ENCODE measurements around the gene DDX3X.

Gene DDX3X

GRCh38 chrX:41333744-41334362 is at the start of gene DDX3X (continued):
- peak; percentile 6 for TF ChIP-seq ZSCAN4 (tag by site-specific recombination; IDR thresholded peaks at IDR 0.05)
- TF ChIP-seq ZNF391 (tag by site-specific recombination; IDR thresholded peaks at IDR 0.05; ENCODE audit: borderline replicate concordance, low read depth), result 0 out of 2 replicates have a peak, but pooled peaks have one; percentile 24
- TF ChIP-seq ZNF621 (tag by site-specific recombination; IDR thresholded peaks at IDR 0.05), result no peak
- no peak; the same call in 1 of the 2 replicates for TF ChIP-seq YY1 (tag by site-specific recombination; IDR thresholded peaks at IDR 0.05)
- TF ChIP-seq OVOL3 (tag by site-specific recombination; IDR thresholded peaks at IDR 0.05), result 0 out of 2 replicates have a peak, but pooled peaks have one; percentile 33
- TF ChIP-seq ZNF10 (tag by site-specific recombination; IDR thresholded peaks at IDR 0.05), result no peak
- TF ChIP-seq, protein P1, sequence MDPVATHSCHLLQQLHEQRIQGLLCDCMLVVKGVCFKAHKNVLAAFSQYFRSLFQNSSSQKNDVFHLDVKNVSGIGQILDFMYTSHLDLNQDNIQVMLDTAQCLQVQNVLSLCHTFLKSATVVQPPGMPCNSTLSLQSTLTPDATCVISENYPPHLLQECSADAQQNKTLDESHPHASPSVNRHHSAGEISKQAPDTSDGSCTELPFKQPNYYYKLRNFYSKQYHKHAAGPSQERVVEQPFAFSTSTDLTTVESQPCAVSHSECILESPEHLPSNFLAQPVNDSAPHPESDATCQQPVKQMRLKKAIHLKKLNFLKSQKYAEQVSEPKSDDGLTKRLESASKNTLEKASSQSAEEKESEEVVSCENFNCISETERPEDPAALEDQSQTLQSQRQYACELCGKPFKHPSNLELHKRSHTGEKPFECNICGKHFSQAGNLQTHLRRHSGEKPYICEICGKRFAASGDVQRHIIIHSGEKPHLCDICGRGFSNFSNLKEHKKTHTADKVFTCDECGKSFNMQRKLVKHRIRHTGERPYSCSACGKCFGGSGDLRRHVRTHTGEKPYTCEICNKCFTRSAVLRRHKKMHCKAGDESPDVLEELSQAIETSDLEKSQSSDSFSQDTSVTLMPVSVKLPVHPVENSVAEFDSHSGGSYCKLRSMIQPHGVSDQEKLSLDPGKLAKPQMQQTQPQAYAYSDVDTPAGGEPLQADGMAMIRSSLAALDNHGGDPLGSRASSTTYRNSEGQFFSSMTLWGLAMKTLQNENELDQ (tag by site-specific recombination; IDR thresholded peaks at IDR 0.05; ENCODE audit: low read depth), result no peak
- TF ChIP-seq ZNF571 (tag by site-specific recombination; IDR thresholded peaks at IDR 0.05), result no peak
- no peak for TF ChIP-seq KLF9 (tag by site-specific recombination; IDR thresholded peaks at IDR 0.05; ENCODE audit: low read depth)
- TF ChIP-seq ZNF18 (tag by site-specific recombination; IDR thresholded peaks at IDR 0.05), result no peak
- TF ChIP-seq ZNF521 (tag by site-specific recombination; IDR thresholded peaks at IDR 0.05), result no peak
- no peak for TF ChIP-seq ZNF2 (tag by site-specific recombination; IDR thresholded peaks at IDR 0.05)
- TF ChIP-seq ZNF48 (tag by site-specific recombination; IDR thresholded peaks at IDR 0.05), result no peak
- no peak for TF ChIP-seq ZNF560 (tag by site-specific recombination; IDR thresholded peaks at IDR 0.05; ENCODE audit: borderline replicate concordance)
- no peak for TF ChIP-seq KLF1 (tag by site-specific recombination; IDR thresholded peaks at IDR 0.05)
- TF ChIP-seq ZFP69B (tag by site-specific recombination; IDR thresholded peaks at IDR 0.05), result no peak
- TF ChIP-seq, protein P2, sequence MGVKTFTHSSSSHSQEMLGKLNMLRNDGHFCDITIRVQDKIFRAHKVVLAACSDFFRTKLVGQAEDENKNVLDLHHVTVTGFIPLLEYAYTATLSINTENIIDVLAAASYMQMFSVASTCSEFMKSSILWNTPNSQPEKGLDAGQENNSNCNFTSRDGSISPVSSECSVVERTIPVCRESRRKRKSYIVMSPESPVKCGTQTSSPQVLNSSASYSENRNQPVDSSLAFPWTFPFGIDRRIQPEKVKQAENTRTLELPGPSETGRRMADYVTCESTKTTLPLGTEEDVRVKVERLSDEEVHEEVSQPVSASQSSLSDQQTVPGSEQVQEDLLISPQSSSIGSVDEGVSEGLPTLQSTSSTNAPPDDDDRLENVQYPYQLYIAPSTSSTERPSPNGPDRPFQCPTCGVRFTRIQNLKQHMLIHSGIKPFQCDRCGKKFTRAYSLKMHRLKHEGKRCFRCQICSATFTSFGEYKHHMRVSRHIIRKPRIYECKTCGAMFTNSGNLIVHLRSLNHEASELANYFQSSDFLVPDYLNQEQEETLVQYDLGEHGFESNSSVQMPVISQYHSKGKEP (tag by site-specific recombination; IDR thresholded peaks at IDR 0.05), result no peak
- no peak for TF ChIP-seq ZNF776 (tag by site-specific recombination; IDR thresholded peaks at IDR 0.05; ENCODE audit: borderline replicate concordance)
- no peak for TF ChIP-seq ZNF121 (tag by site-specific recombination; IDR thresholded peaks at IDR 0.05)
- TF ChIP-seq ZNF747 (tag by site-specific recombination; IDR thresholded peaks at IDR 0.05), result no peak
- no peak for TF ChIP-seq ZNF837 (tag by site-specific recombination; IDR thresholded peaks at IDR 0.05)
- no peak for TF ChIP-seq ZNF600 (tag by site-specific recombination; IDR thresholded peaks at IDR 0.05)
- 0 out of 2 replicates have a peak, but pooled peaks have one; percentile 7 for TF ChIP-seq ZNF426 (tag by site-specific recombination; IDR thresholded peaks at IDR 0.05)
- TF ChIP-seq ZSCAN18 (tag by site-specific recombination; IDR thresholded peaks at IDR 0.05), result no peak
- TF ChIP-seq ZNF707 (tag by site-specific recombination; IDR thresholded peaks at IDR 0.05), result no peak
- TF ChIP-seq, protein P3, sequence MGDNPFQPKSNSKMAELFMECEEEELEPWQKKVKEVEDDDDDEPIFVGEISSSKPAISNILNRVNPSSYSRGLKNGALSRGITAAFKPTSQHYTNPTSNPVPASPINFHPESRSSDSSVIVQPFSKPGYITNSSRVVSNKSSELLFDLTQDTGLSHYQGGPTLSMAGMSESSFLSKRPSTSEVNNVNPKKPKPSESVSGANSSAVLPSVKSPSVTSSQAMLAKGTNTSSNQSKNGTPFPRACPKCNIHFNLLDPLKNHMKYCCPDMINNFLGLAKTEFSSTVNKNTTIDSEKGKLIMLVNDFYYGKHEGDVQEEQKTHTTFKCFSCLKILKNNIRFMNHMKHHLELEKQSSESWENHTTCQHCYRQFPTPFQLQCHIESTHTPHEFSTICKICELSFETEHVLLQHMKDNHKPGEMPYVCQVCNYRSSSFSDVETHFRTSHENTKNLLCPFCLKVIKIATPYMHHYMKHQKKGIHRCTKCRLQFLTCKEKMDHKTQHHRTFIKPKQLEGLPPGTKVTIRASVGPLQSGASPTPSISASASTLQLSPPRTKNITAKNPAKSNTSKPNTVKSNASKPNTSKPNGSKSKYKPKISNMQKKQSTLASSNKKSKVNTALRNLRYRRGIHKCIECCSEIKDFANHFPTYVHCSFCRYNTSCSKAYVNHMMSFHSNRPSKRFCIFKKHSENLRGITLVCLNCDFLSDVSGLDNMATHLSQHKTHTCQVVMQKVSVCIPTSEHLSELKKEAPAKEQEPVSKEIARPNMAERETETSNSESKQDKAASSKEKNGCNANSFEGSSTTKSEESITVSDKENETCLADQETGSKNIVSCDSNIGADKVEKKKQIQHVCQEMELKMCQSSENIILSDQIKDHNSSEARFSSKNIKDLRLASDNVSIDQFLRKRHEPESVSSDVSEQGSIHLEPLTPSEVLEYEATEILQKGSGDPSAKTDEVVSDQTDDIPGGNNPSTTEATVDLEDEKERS (tag by site-specific recombination; IDR thresholded peaks at IDR 0.05), result no peak
- peak; percentile 69; the same call in 1 of the 2 replicates for TF ChIP-seq OSR2 (tag by site-specific recombination; IDR thresholded peaks at IDR 0.05)
- TF ChIP-seq ZSCAN5A (tag by site-specific recombination; IDR thresholded peaks at IDR 0.05), result no peak

Data from HEK293 (cell line).